Naive thymus-derived CD4-positive, alpha-beta T cell (primary cell): ENCODE data around the gene DAAM1. TPM values are rescaled to one million over a fixed set of nuclear protein-coding genes. Genes with fewer than 3 reads are reported as not detected.

ENCODE experiments used
- ATAC-seq: fragments of 150-1000 bp; cut with Tn5 transposase; 2 replicates; pipeline ENCODE4 v1.10.0; 2021; ENCODE audit warnings: mild to moderate bottlenecking, moderate library complexity
- CTCF ChIA-PET: fragments of 350-600 bp; sonication (Branson Sonifier 250); formaldehyde crosslinking; loops from one replicate; lab custom pipeline; 2021; ENCODE audit warnings: antibody characterized with exemption; lab: Charles Lee
- POLR2A ChIA-PET: fragments of 350-600 bp; sonication (Branson Sonifier 250); formaldehyde crosslinking; loops from one replicate; lab custom pipeline; 2021; ENCODE audit warnings: antibody characterized with exemption, inconsistent platforms; lab: Charles Lee
- DNase-seq, 9 donors: peaks; one replicate each; pipeline versions ENCODE4 v3.0.0 to v3.0.0-alpha.2; 2020 to 2022; ENCODE audit warnings: mixed read lengths in 1 of 9
- H3K27ac ChIP-seq: one replicate; pipeline ENCODE4 v1.7.0; 2013; ENCODE audit warnings: mild to moderate bottlenecking, low read depth, low read length, moderate library complexity
- H3K27me3 ChIP-seq, 2 donors: one replicate each; pipeline ENCODE4 v1.7.0; 2013; ENCODE audit warnings: low read length in 2 of 2, mild to moderate bottlenecking in 2 of 2, moderate library complexity in 2 of 2; ENCODE audit not compliant: control insufficient read depth in 2 of 2, insufficient read depth in 2 of 2
- H3K36me3 ChIP-seq, 3 experiments: 1 replicate in 2 of 3; 2 replicates in 1 of 3; pipeline ENCODE4 v1.7.0; 2013; ENCODE audit warnings: low read length in 3 of 3, mild to moderate bottlenecking in 3 of 3, moderate library complexity in 1 of 3; ENCODE audit not compliant: insufficient read depth in 3 of 3, control insufficient read depth in 2 of 3
- H3K4me1 ChIP-seq, 2 donors: one replicate each; pipeline ENCODE4 v1.7.0; 2013; ENCODE audit warnings: low read length in 2 of 2, mild to moderate bottlenecking in 2 of 2, moderate library complexity in 1 of 2; ENCODE audit not compliant: control insufficient read depth in 2 of 2, insufficient read depth in 2 of 2
- H3K4me3 ChIP-seq: 2 replicates; pipeline ENCODE4 v1.7.0; 2013; ENCODE audit warnings: mild to moderate bottlenecking, low read length
- H3K9me3 ChIP-seq, 3 experiments: 1 replicate in 2 of 3; 2 replicates in 1 of 3; pipeline ENCODE4 v1.7.0; 2013; ENCODE audit warnings: low read length in 3 of 3; ENCODE audit not compliant: control insufficient read depth in 2 of 3
- H3K27ac Mint-ChIP-seq, 9 donors: one replicate each; pipeline ENCODE4 v1.8.0; 2020 to 2022; ENCODE audit warnings: mixed read lengths in 9 of 9, mild to moderate bottlenecking in 8 of 9, moderate library complexity in 5 of 9, inconsistent platforms in 2 of 9
- H3K27me3 Mint-ChIP-seq, 5 donors: one replicate each; pipeline ENCODE4 v1.8.0; 2021 to 2022; ENCODE audit warnings: mixed read lengths in 5 of 5, mild to moderate bottlenecking in 1 of 5
- H3K36me3 Mint-ChIP-seq, 5 donors: one replicate each; pipeline ENCODE4 v1.8.0; 2020 to 2022; ENCODE audit warnings: mixed read lengths in 5 of 5, mild to moderate bottlenecking in 3 of 5, inconsistent platforms in 1 of 5
- H3K4me1 Mint-ChIP-seq, 7 donors: one replicate each; pipeline ENCODE4 v1.8.0; 2020 to 2022; ENCODE audit warnings: mixed read lengths in 7 of 7, mild to moderate bottlenecking in 3 of 7, inconsistent platforms in 1 of 7
- H3K4me3 Mint-ChIP-seq, 10 donors: one replicate each; pipeline ENCODE4 v1.8.0; 2020 to 2022; ENCODE audit warnings: mild to moderate bottlenecking in 10 of 10, mixed read lengths in 10 of 10, moderate library complexity in 6 of 10, inconsistent platforms in 2 of 10
- H3K9me3 Mint-ChIP-seq, 11 donors: one replicate each; pipeline ENCODE4 v1.8.0; 2020 to 2022; ENCODE audit warnings: mixed read lengths in 11 of 11, mild to moderate bottlenecking in 4 of 11, inconsistent platforms in 1 of 11, moderate library complexity in 1 of 11
- intact Hi-C, 2 donors: fragments of 100-400 bp; cut with micrococcal nuclease; formaldehyde crosslinking; loops; one replicate each; pipeline ENCODE4 v1.15.1; 2023
- polyA plus RNA-seq, 2 donors: library from polyadenylated mRNA; unstranded; fragments of 300-500 nt; fragmentation: Illumina TruSeq; gene quantifications; one replicate each; pipeline ENCODE4 v1.2.3, GENCODE V29; 2021
- total RNA-seq, 6 experiments: library from RNA in 5 of 6; stranded (reverse) in 5 of 6; gene quantifications; 1 replicate in 5 of 6; 2 replicates in 1 of 6; pipeline ENCODE4 v1.2.3 and lab custom pipeline; 2021 to 2026

The DAAM1 gene
- total and polyA plus RNA-seq, 7 experiments from 2014 or later: 5.5 to 21.0 (median 10.8) TPM

GRCh38 chr14:59370158-59370742, 181.8 kb downstream of the DAAM1 start:
- Mint-ChIP-seq H3K36me3 (peaks cover 6 to 30% (median 28%) of the 10 kb centered on the region in 5 donors), H3K9me3 (peaks cover 0 to 2% (median 0%) of the 10 kb centered on the region in 11 donors), H3K27ac (no peak overlapping the region), H3K4me3 (no peak overlapping the region), H3K27me3 (peaks cover 0 to 9% (median 0%) of the 10 kb centered on the region in 5 donors), H3K4me1 (no peaks in the 10 kb centered on the region)
- Histone ChIP-seq H3K4me1 (no peaks in the 10 kb centered on the region), H3K27me3 (no peaks in the 10 kb centered on the region), H3K36me3 (no peaks in the 10 kb centered on the region), H3K27ac (no peak overlapping the region), H3K9me3 (no peaks in the 10 kb centered on the region), H3K4me3 (no peak overlapping the region)
- POLR2A ChIA-PET: no interaction called here
- intact Hi-C loops: no loop called here
- no peak for ATAC-seq
- CTCF ChIA-PET: no interaction called here
- no peak for DNase-seq

GRCh38 chr14:59371771-59372170, 183.3 kb downstream of the DAAM1 start:
- Mint-ChIP-seq H3K4me3 (no peak overlapping the region), H3K4me1 (no peaks in the 10 kb centered on the region), H3K27ac (no peak overlapping the region), H3K36me3 (peaks cover 6 to 28% (median 21%) of the 10 kb centered on the region in 5 donors), H3K9me3 (peaks cover 0 to 2% (median 0%) of the 10 kb centered on the region in 11 donors), H3K27me3 (peaks cover 0 to 16% (median 9%) of the 10 kb centered on the region in 5 donors)
- POLR2A ChIA-PET: no interaction called here
- Histone ChIP-seq H3K27me3 (no peaks in the 10 kb centered on the region), H3K36me3 (no peaks in the 10 kb centered on the region), H3K4me3 (no peak overlapping the region), H3K4me1 (no peaks in the 10 kb centered on the region), H3K9me3 (no peaks in the 10 kb centered on the region), H3K27ac (no peak overlapping the region)
- ATAC-seq: no peak
- no peak for DNase-seq
- intact Hi-C loops: no loop called here
- CTCF ChIA-PET: no interaction called here

DNA sequence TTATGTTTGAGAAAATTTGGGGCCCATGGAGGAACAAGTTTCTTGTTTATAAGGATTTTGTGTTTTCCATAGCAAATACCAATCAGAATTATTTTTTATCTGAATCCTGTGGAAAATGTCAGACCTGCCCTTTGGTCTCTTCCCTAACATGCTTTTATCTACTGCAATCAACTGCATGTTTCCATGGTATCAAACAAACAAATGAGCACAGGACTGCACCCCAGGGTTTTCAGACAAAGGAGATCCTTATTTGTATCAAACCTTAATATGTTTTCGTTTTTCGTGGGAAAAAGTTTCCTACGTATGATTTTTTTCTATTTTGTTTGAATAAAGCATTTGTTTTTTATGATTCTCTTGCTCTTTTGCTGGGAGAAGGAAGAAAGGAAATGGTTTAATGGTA, 185.6 kb downstream of the DAAM1 start:
- Mint-ChIP-seq H3K27me3 (peaks cover 0 to 23% (median 10%) of the 10 kb centered on the region in 5 donors), H3K27ac (no peak overlapping the region), H3K4me3 (no peak overlapping the region), H3K9me3 (peaks cover 0 to 2% (median 0%) of the 10 kb centered on the region in 11 donors), H3K4me1 (no peaks in the 10 kb centered on the region), H3K36me3 (peaks cover 0 to 11% (median 4%) of the 10 kb centered on the region in 5 donors)
- no peaks in the 10 kb centered on the region for H3K4me1 ChIP-seq
- intact Hi-C loops: no loop called here
- H3K27ac ChIP-seq: no peak overlapping the region
- DNase-seq: no peak
- H3K4me3 ChIP-seq: no peak overlapping the region
- H3K27me3 ChIP-seq: no peaks in the 10 kb centered on the region
- no peak for ATAC-seq
- ChIA-PET POLR2A (interaction anchor here (0.8 kb wide), 1 partner anchor 190 kb away, joined by 3 read pairs; no protein-coding TSS in a partner anchor), CTCF (no interaction called here)
- no peaks in the 10 kb centered on the region for H3K36me3 ChIP-seq
- no peaks in the 10 kb centered on the region for H3K9me3 ChIP-seq

GRCh38 chr14:59376686-59377085, 188.2 kb downstream of the DAAM1 start:
- Mint-ChIP-seq H3K27me3 (peaks cover 5 to 25% (median 16%) of the 10 kb centered on the region in 5 donors), H3K4me1 (no peaks in the 10 kb centered on the region), H3K36me3 (no peaks in the 10 kb centered on the region), H3K9me3 (peaks cover 0 to 3% (median 0%) of the 10 kb centered on the region in 11 donors), H3K27ac (no peak overlapping the region), H3K4me3 (no peak overlapping the region)
- no peaks in the 10 kb centered on the region for H3K9me3 ChIP-seq
- H3K4me3 ChIP-seq: no peak overlapping the region
- CTCF ChIA-PET: no interaction called here
- no peaks in the 10 kb centered on the region for H3K36me3 ChIP-seq
- DNase-seq (no peak), ATAC-seq (no peak)
- no peaks in the 10 kb centered on the region for H3K4me1 ChIP-seq
- H3K27me3 ChIP-seq: no peaks in the 10 kb centered on the region
- no peak overlapping the region for H3K27ac ChIP-seq
- intact Hi-C loops: no loop called here
- POLR2A ChIA-PET: no interaction called here

DNA sequence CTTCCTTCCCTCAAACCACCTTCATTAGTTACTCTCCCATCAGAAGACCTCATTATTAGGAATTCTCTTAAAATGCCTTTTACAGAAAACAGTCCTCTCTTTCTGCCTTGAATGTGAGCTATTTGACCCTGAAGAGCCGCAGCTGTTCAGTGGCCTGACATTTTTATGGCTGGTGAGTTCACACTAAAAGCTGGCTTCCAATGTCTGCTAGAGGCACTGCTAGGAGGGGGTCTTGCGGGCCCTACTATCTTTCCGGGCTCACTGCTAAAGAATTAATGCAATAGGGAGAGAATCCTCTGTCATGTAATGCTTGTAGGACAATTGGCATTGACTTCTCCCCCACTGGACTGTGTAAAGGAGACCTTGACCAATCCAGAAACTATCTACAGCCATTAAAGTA, 189.0 kb downstream of the DAAM1 start:
- no peaks in the 10 kb centered on the region for H3K36me3 Mint-ChIP-seq
- ChIA-PET CTCF (no interaction called here), POLR2A (no interaction called here)
- Histone ChIP-seq H3K27me3 (no peaks in the 10 kb centered on the region), H3K4me3 (no peak overlapping the region), H3K27ac (no peak overlapping the region), H3K9me3 (no peaks in the 10 kb centered on the region), H3K36me3 (no peaks in the 10 kb centered on the region), H3K4me1 (no peaks in the 10 kb centered on the region)
- DNase-seq (no peak), ATAC-seq (no peak)
- H3K27me3 Mint-ChIP-seq: peaks cover 9 to 30% (median 16%) of the 10 kb centered on the region in 5 donors
- intact Hi-C loops: no loop called here
- H3K4me3 Mint-ChIP-seq: no peak overlapping the region
- peaks cover 0 to 6% (median 0%) of the 10 kb centered on the region in 11 donors for H3K9me3 Mint-ChIP-seq
- H3K27ac Mint-ChIP-seq: no peak overlapping the region
- H3K4me1 Mint-ChIP-seq: no peaks in the 10 kb centered on the region

- H3K4me1 Mint-ChIP-seq: no peaks in the 10 kb centered on the region
- Histone ChIP-seq H3K4me1 (no peaks in the 10 kb centered on the region), H3K27ac (no peak overlapping the region), H3K4me3 (no peak overlapping the region), H3K27me3 (no peaks in the 10 kb centered on the region), H3K36me3 (no peaks in the 10 kb centered on the region), H3K9me3 (no peaks in the 10 kb centered on the region)
- ATAC-seq: no peak
- intact Hi-C loops: no loop called here
- no peak overlapping the region for H3K27ac Mint-ChIP-seq
- H3K9me3 Mint-ChIP-seq: peaks cover 0 to 10% (median 0%) of the 10 kb centered on the region in 11 donors
- peaks cover 10 to 36% (median 16%) of the 10 kb centered on the region in 5 donors for H3K27me3 Mint-ChIP-seq
- ChIA-PET POLR2A (no interaction called here), CTCF (no interaction called here)
- no peak for DNase-seq
- no peak overlapping the region for H3K4me3 Mint-ChIP-seq
- no peaks in the 10 kb centered on the region for H3K36me3 Mint-ChIP-seq
Measured at GRCh38 chr14:59377991-59378601, 189.6 kb downstream of the DAAM1 start.

- ChIA-PET POLR2A (no interaction called here), CTCF (no interaction called here)
- Histone ChIP-seq H3K36me3 (no peaks in the 10 kb centered on the region), H3K4me3 (no peak overlapping the region), H3K27me3 (no peaks in the 10 kb centered on the region), H3K9me3 (no peaks in the 10 kb centered on the region), H3K4me1 (no peaks in the 10 kb centered on the region), H3K27ac (no peak overlapping the region)
- no peak overlapping the region for H3K27ac Mint-ChIP-seq
- H3K36me3 Mint-ChIP-seq: peaks cover 0 to 1% (median 0%) of the 10 kb centered on the region in 5 donors
- H3K4me3 Mint-ChIP-seq: no peak overlapping the region
- DNase-seq (no peak), ATAC-seq (no peak)
- intact Hi-C loops: no loop called here
- H3K9me3 Mint-ChIP-seq: peaks cover 0 to 18% (median 6%) of the 10 kb centered on the region in 11 donors
- H3K4me1 Mint-ChIP-seq: no peaks in the 10 kb centered on the region
- peaks cover 3 to 19% (median 9%) of the 10 kb centered on the region in 5 donors for H3K27me3 Mint-ChIP-seq
Measured at GRCh38 chr14:59389936-59390335, 201.5 kb downstream of the DAAM1 start.
